RWPE2 (cell line): Measurements from ENCODE around the gene P3R3URF.

ENCODE experiments used
- ATAC-seq: fragments of 200-7000 bp; cut with Tn5 transposase; 3 replicates; pipeline ENCODE4 v1.9.1; 2021; ENCODE audit warnings: low read depth
- DNase-seq: peaks from one replicate; pipeline ENCODE4 v3.0.0-alpha.2; 2020; ENCODE audit warnings: low spot score
- H3K27ac ChIP-seq: fragments of 450-650 bp; 2 replicates; pipeline ENCODE4 v1.5.1; 2017; ENCODE audit warnings: mild to moderate bottlenecking; ENCODE audit not compliant: poor library complexity, severe bottlenecking
- H3K27me3 ChIP-seq: fragments of 250-450 bp; sonication (Bioruptor Pico); 2 replicates; pipeline ENCODE4 v1.5.1; 2021; ENCODE audit warnings: mild to moderate bottlenecking, moderate library complexity; ENCODE audit not compliant: insufficient read depth, poor library complexity, severe bottlenecking
- H3K36me3 ChIP-seq: fragments of 250-450 bp; sonication (Bioruptor Pico); 2 replicates; pipeline ENCODE4 v1.5.1; 2020; ENCODE audit warnings: low read depth, mild to moderate bottlenecking, moderate library complexity
- H3K4me1 ChIP-seq: fragments of 250-450 bp; sonication (Bioruptor Pico); 2 replicates; pipeline ENCODE4 v1.5.1; 2021; ENCODE audit warnings: mild to moderate bottlenecking, moderate library complexity; ENCODE audit not compliant: insufficient read depth, poor library complexity, severe bottlenecking
- H3K4me3 ChIP-seq: fragments of 250-450 bp; sonication (Bioruptor Pico); 2 replicates; pipeline ENCODE4 v1.5.1; 2021; ENCODE audit warnings: mild to moderate bottlenecking, moderate library complexity; ENCODE audit not compliant: severe bottlenecking
- H3K9me3 ChIP-seq: fragments of 250-450 bp; sonication (Bioruptor Pico); 2 replicates; pipeline ENCODE4 v1.5.1; 2021; ENCODE audit warnings: mild to moderate bottlenecking, moderate library complexity; ENCODE audit not compliant: severe bottlenecking
- CTCF ChIP-seq: fragments of 450-650 bp; IDR thresholded peaks from one replicate; pipeline ENCODE4 v1.5.1; 2017; ENCODE audit warnings: mild to moderate bottlenecking, moderate library complexity; ENCODE audit not compliant: poor library complexity, severe bottlenecking

The P3R3URF gene

DNA sequence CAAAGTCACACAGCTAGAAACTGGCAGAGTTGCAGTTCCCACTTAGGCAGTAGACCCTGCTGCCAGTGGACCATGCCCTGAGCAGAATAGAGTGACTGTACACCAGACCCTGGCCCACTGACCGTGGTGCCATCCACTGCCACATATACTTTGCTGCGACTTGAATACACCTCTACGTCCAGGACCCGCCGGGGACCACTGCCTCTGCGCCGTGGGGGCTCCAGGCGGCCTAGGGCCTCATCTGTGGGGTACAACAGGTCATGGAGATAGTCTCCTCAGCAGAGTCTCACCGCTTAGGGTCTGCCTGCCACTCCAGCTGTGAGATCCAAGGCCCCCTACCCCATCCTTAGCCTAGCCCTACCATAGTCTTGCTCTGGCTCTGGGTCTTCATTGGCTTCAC lies 20.3 kb upstream of the P3R3URF start:
- no peak for TF ChIP-seq CTCF
- no peaks in the 10 kb centered on the region for H3K27me3 ChIP-seq
- peak overlapping the region; percentile 62 for H3K27ac ChIP-seq
- no peak overlapping the region for H3K4me3 ChIP-seq
- no peak for ATAC-seq
- DNase-seq = no peak
- peaks cover 53% of the 10 kb centered on the region for H3K36me3 ChIP-seq
- no peaks in the 10 kb centered on the region for H3K9me3 ChIP-seq
- peaks cover 5% of the 10 kb centered on the region for H3K4me1 ChIP-seq

- ATAC-seq (no peak), DNase-seq (no peak)
- Histone ChIP-seq H3K36me3 (peaks cover 70% of the 10 kb centered on the region), H3K9me3 (no peaks in the 10 kb centered on the region), H3K27me3 (no peaks in the 10 kb centered on the region), H3K27ac (no peak overlapping the region), H3K4me1 (peaks cover 16% of the 10 kb centered on the region), H3K4me3 (no peak overlapping the region)
- TF ChIP-seq CTCF = no peak
Observed at GRCh38 chr1:46194641-46195193, 18.4 kb upstream of the P3R3URF start.

DNA sequence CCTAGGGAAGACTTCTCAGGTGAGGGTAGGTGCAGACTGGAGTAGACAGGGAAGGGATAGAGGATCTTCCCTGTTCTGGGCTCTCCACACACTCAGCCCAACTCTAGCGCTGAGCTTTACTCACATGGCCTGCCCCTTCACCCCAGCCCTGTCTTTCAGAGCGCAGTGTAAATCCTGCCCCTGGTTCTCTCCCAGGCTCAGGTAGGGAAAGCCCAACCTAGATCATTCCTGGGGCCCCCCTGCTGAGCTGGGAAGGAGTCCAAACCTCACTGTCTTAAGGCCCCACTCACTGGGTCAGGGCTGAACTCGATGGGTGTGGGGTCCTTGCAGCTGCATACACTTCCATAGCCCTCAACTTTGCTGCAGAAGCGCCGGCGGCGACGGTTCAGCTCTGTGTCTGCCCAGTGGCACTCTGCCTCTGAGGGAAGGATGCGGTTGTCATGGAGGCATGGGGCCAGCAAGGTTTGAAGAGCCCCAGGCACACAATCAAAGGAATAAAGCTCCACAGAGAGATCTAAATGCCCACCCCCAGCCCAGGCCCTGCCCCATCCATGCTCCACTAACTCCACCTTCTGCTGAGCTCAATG lies 17.8 kb upstream of the P3R3URF start:
- Histone ChIP-seq H3K27ac (no peak overlapping the region), H3K9me3 (no peaks in the 10 kb centered on the region), H3K36me3 (peaks cover 76% of the 10 kb centered on the region), H3K4me3 (no peak overlapping the region), H3K27me3 (no peaks in the 10 kb centered on the region), H3K4me1 (peaks cover 19% of the 10 kb centered on the region)
- no peak for TF ChIP-seq CTCF
- DNase-seq (no peak), ATAC-seq (no peak)

DNA sequence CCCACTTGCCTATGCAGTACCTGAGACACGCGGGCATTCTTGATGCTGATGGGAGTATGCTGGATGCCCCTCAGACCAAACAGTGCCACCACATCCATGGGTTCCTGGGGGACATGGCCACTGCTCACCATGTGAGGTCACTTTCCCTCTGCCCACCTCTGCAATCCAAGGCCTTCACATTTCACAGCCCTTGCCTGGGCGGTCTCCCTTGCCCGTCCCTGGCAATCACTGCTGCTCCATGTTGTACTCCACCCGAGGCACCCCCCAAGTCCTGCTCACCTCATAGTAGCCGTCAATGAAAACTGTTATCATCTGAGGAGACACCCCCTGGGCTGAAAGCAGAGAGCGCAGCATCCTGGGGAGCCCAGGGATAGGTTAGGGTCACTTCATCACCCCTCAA lies 17.0 kb upstream of the P3R3URF start:
- ATAC-seq (no peak), DNase-seq (no peak)
- Histone ChIP-seq H3K27ac (no peak overlapping the region), H3K36me3 (peaks cover 84% of the 10 kb centered on the region), H3K9me3 (no peaks in the 10 kb centered on the region), H3K4me1 (peaks cover 25% of the 10 kb centered on the region), H3K27me3 (no peaks in the 10 kb centered on the region), H3K4me3 (no peak overlapping the region)
- no peak for TF ChIP-seq CTCF

DNA sequence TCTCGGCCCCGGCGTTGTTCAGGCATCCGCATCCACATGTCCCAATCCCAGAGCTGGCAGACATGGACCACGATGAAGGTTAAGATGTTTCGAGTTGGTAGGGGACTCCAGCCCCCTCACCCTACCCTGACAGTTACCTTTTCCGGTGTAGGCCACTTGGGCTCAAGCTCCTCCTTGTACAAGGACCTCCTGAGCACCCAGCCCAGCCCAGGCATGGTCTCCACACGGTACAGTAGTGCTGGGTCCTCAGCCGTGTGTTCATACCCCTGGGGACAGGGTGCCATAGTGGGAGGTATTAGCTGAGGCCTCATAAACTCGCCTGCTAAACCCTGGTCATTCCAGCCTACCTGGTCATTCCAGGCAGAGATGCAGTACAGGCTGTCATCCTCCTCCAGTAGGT lies 15.9 kb upstream of the P3R3URF start:
- Histone ChIP-seq H3K27ac (peak overlapping the region; percentile 98), H3K9me3 (no peaks in the 10 kb centered on the region), H3K4me1 (peaks cover 29% of the 10 kb centered on the region), H3K27me3 (no peaks in the 10 kb centered on the region), H3K36me3 (peaks cover 95% of the 10 kb centered on the region), H3K4me3 (no peak overlapping the region)
- no peak for ATAC-seq
- TF ChIP-seq CTCF = no peak
- no peak for DNase-seq
